Measurements from ENCODE around the gene INSR. TPM values are rescaled to one million over a fixed set of nuclear protein-coding genes. Genes with fewer than 3 reads are reported as not detected.

Gene INSR
- total and polyA plus RNA-seq, 2 experiments from 2014 or later: 19.2 to 52.1 TPM

- Histone ChIP-seq H3K27ac (ENCODE audit: low read depth) (no peak overlapping the region), H3K79me2 (replicated peaks; ENCODE audit: insufficient read depth) (no peaks in the 10 kb centered on the region), H4K20me1 (replicated peaks; ENCODE audit: insufficient read depth) (no peaks in the 10 kb centered on the region), H3F3A (replicated peaks; ENCODE audit: low read depth) (no peaks in the 10 kb centered on the region), H3K9me2 (ENCODE audit: insufficient read depth) (no peaks in the 10 kb centered on the region; the same call in none of the 2 replicates), H3K4me3 (no peak overlapping the region), H3K36me3 (ENCODE audit: insufficient read depth) (no peaks in the 10 kb centered on the region), H3K4me1 (ENCODE audit: insufficient read depth) (no peaks in the 10 kb centered on the region), H3K27me3 (ENCODE audit: insufficient read depth) (no peaks in the 10 kb centered on the region), H3K4me2 (no peak overlapping the region), H2AFZ (no peak overlapping the region)
- Mint-ChIP-seq H3K27me3 (ENCODE audit: insufficient read depth, low read depth, poor library complexity) (no peaks in the 10 kb centered on the region), H3K9me3 (peaks cover 17% of the 10 kb centered on the region), H3K4me1 (no peaks in the 10 kb centered on the region), H3K36me3 (ENCODE audit: low read depth) (0 out of 3 replicates have a peak, but pooled peaks cover 3% of the 10 kb centered on the region), H3K27ac (no peak overlapping the region), H3K4me3 (no peak overlapping the region)
- DNase-seq (ENCODE audit: low spot score) (no peak), ATAC-seq (no peak)
- TF ChIP-seq CREB1 (CRISPR knock-in tag; IDR thresholded peaks at IDR 0.05; ENCODE audit: low read depth): no peak
- no peak for TF ChIP-seq EZH2 (IDR thresholded peaks at IDR 0.05; ENCODE audit: low read depth, unreplicated experiment)
- no peak for TF ChIP-seq JUNB (IDR thresholded peaks at IDR 0.05; ENCODE audit: unreplicated experiment)
- TF ChIP-seq REST (IDR thresholded peaks at IDR 0.05; ENCODE audit: unreplicated experiment): no peak
- TF ChIP-seq NANOG (IDR thresholded peaks at IDR 0.05; ENCODE audit: borderline replicate concordance): no peak
- no peak for TF ChIP-seq ZNF462 (CRISPR knock-in tag; IDR thresholded peaks at IDR 0.05)
- TF ChIP-seq POLR2AphosphoS5 (IDR thresholded peaks at IDR 0.05; ENCODE audit: low read depth): no peak
- TF ChIP-seq ZNF114 (CRISPR knock-in tag; IDR thresholded peaks at IDR 0.05): no peak
Measured at GRCh38 chr19:7327802-7328201, 33.6 kb upstream of the INSR start.
